H1 (cell line): ENCODE results near the gene KIF3B. TPM values are rescaled to one million over a fixed set of nuclear protein-coding genes. Genes with fewer than 3 reads are reported as not detected.

Experiments used
- CTCF ChIA-PET: fragments of 300-600 bp; sonication (Branson Sonifier 250); formaldehyde crosslinking; loops from one replicate; lab custom pipeline; 2021; ENCODE audit not compliant: partially characterized antibody; lab: Charles Lee
- POLR2A ChIA-PET: fragments of 300-600 bp; sonication (Branson Sonifier 250); formaldehyde crosslinking; loops from one replicate; lab custom pipeline; 2021; ENCODE audit warnings: inconsistent platforms; ENCODE audit not compliant: partially characterized antibody; lab: Charles Lee
- DNase-seq, 2 experiments: peaks; one replicate each; pipeline versions ENCODE4 v3.0.0 to v3.0.0-alpha.2; 2010 to 2022; ENCODE audit warnings: low spot score in 2 of 2, low read depth in 1 of 2, mixed read lengths in 1 of 2
- FAIRE-seq: peaks from 2 replicates; lab custom pipeline; 2011; peaks lifted over from hg19 to GRCh38; lab: Jason Lieb, UNC
- H2AFZ ChIP-seq: 2 replicates; pipeline ENCODE4 v1.8.1; 2012; ENCODE audit warnings: low read length, inconsistent platforms
- H2AK5ac ChIP-seq: 2 replicates; pipeline ENCODE4 v1.6.1; 2013; ENCODE audit warnings: low read depth, low read length
- H2BK120ac ChIP-seq: replicated peaks from 2 replicates; pipeline ENCODE3; 2013; ENCODE audit warnings: low read depth, low read length, inconsistent platforms
- H2BK12ac ChIP-seq: 2 replicates; pipeline ENCODE4 v1.6.1; 2013; ENCODE audit warnings: low read depth, low read length
- H2BK15ac ChIP-seq: 2 replicates; pipeline ENCODE4 v1.6.1; 2013; ENCODE audit warnings: low read length
- H2BK20ac ChIP-seq: 2 replicates; pipeline ENCODE4 v1.6.1; 2013; ENCODE audit warnings: low read length
- H2BK5ac ChIP-seq: 2 replicates; pipeline ENCODE4 v1.6.1; 2013; ENCODE audit warnings: low read depth, low read length
- H3K14ac ChIP-seq: 2 replicates; pipeline ENCODE4 v1.6.1; 2013; ENCODE audit warnings: inconsistent platforms; ENCODE audit not compliant: insufficient read length
- H3K18ac ChIP-seq: 2 replicates; pipeline ENCODE4 v1.6.1; 2013; ENCODE audit warnings: low read length; ENCODE audit errors: extremely low read depth
- H3K23ac ChIP-seq: 2 replicates; pipeline ENCODE4 v1.6.1; 2013; ENCODE audit warnings: inconsistent platforms; ENCODE audit not compliant: insufficient read length
- H3K23me2 ChIP-seq: 2 replicates; pipeline ENCODE4 v1.6.1; 2013; ENCODE audit warnings: low read depth, low read length
- H3K27ac ChIP-seq: 2 replicates; pipeline ENCODE4 v1.6.1; 2011; ENCODE audit warnings: low read depth, low read length, inconsistent platforms
- H3K27me3 ChIP-seq, 4 experiments: replicated peaks in 1 of 4; 1 replicate in 1 of 4; 2 replicates in 3 of 4; pipeline versions ENCODE4 v1.6.1 to v1.8.1; 2011 to 2013; ENCODE audit warnings: low read length in 3 of 4, mild to moderate bottlenecking in 3 of 4, inconsistent platforms in 2 of 4, mixed read lengths in 2 of 4, moderate library complexity in 1 of 4; ENCODE audit not compliant: control insufficient read depth in 3 of 4, insufficient read depth in 3 of 4; ENCODE audit errors: extremely low read depth in 1 of 4
- H3K36me3 ChIP-seq, 4 experiments: 2 replicates each; pipeline versions ENCODE4 v1.6.1 to v1.8.1; 2011 to 2013; ENCODE audit warnings: mild to moderate bottlenecking in 4 of 4, low read length in 3 of 4, moderate library complexity in 2 of 4, control low read depth in 1 of 4, inconsistent platforms in 1 of 4; ENCODE audit not compliant: insufficient read depth in 4 of 4, control insufficient read depth in 2 of 4
- H3K4ac ChIP-seq: replicated peaks from 2 replicates; pipeline ENCODE3; 2013; ENCODE audit warnings: low read length, low read depth, mixed read lengths, inconsistent platforms; ENCODE audit not compliant: insufficient read length
- H3K4me1 ChIP-seq, 4 experiments: replicated peaks in 1 of 4; 1 replicate in 1 of 4; 2 replicates in 3 of 4; pipeline versions ENCODE4 v1.6.1 to v1.8.1; 2011 to 2013; ENCODE audit warnings: low read length in 3 of 4, inconsistent platforms in 2 of 4, mixed read lengths in 1 of 4; ENCODE audit not compliant: insufficient read depth in 4 of 4, control insufficient read depth in 3 of 4
- H3K4me2 ChIP-seq, 2 experiments: 2 replicates each; pipeline versions ENCODE4 v1.6.1 to v1.8.1; 2011 to 2013; ENCODE audit warnings: low read depth in 2 of 2, low read length in 2 of 2, control low read depth in 1 of 2, inconsistent platforms in 1 of 2, mild to moderate bottlenecking in 1 of 2; ENCODE audit not compliant: insufficient read depth in 1 of 2
- H3K4me3 ChIP-seq, 4 experiments: fragments of 200-600, 300-600 bp in 1 of 4; sonication (generic), shearing (Covaris generic), sonication (Bioruptor Twin) in 1 of 4; 2 replicates each; pipeline versions ENCODE4 v1.5.1 to v1.8.1; 2011 to 2016; ENCODE audit warnings: low read length in 4 of 4, low read depth in 3 of 4, control low read depth in 2 of 4, inconsistent platforms in 2 of 4, mild to moderate bottlenecking in 2 of 4, mixed read lengths in 1 of 4, moderate library complexity in 1 of 4; ENCODE audit not compliant: insufficient read depth in 2 of 4; ENCODE audit errors: extremely low read depth in 1 of 4
- H3K56ac ChIP-seq: replicated peaks from 2 replicates; pipeline ENCODE3; 2013; ENCODE audit warnings: low read depth, mild to moderate bottlenecking, mixed read lengths, low read length, inconsistent platforms; ENCODE audit not compliant: insufficient read length
- H3K79me1 ChIP-seq: 2 replicates; pipeline ENCODE4 v1.6.1; 2013; ENCODE audit warnings: low read depth, low read length, control low read depth
- H3K79me2 ChIP-seq, 2 experiments: 2 replicates each; pipeline versions ENCODE4 v1.6.1 to v1.8.1; 2012 to 2013; ENCODE audit warnings: low read length in 2 of 2, mild to moderate bottlenecking in 2 of 2, inconsistent platforms in 1 of 2; ENCODE audit not compliant: insufficient read depth in 2 of 2, control insufficient read depth in 1 of 2
- H3K9ac ChIP-seq, 4 experiments: replicated peaks in 1 of 4; 1 replicate in 1 of 4; 2 replicates in 3 of 4; pipeline versions ENCODE4 v1.6.1 to v1.8.1; 2011 to 2013; ENCODE audit warnings: low read depth in 3 of 4, low read length in 3 of 4, control low read depth in 2 of 4, mild to moderate bottlenecking in 2 of 4, moderate library complexity in 2 of 4, inconsistent platforms in 1 of 4; ENCODE audit errors: extremely low read depth in 1 of 4
- H3K9me3 ChIP-seq, 2 experiments: 2 replicates each; pipeline versions ENCODE4 v1.6.1 to v1.8.1; 2012 to 2013; ENCODE audit warnings: mild to moderate bottlenecking in 2 of 2, moderate library complexity in 2 of 2, control low read depth in 1 of 2, inconsistent platforms in 1 of 2, low read depth in 1 of 2, low read length in 1 of 2, mixed read lengths in 1 of 2; ENCODE audit not compliant: insufficient read depth in 2 of 2
- H4K20me1 ChIP-seq, 2 experiments: replicated peaks in 1 of 2; 2 replicates each; pipeline versions ENCODE3 to v1.8.1; 2011 to 2013; ENCODE audit warnings: inconsistent platforms in 2 of 2, low read length in 2 of 2, mild to moderate bottlenecking in 1 of 2; ENCODE audit not compliant: insufficient read depth in 2 of 2, control insufficient read depth in 1 of 2
- H4K5ac ChIP-seq: 2 replicates; pipeline ENCODE4 v1.6.1; 2013; ENCODE audit warnings: low read length, low read depth, mixed read lengths, inconsistent platforms; ENCODE audit not compliant: insufficient read length
- H4K8ac ChIP-seq: 2 replicates; pipeline ENCODE4 v1.8.0; 2013; ENCODE audit warnings: mild to moderate bottlenecking, moderate library complexity, low read length, inconsistent platforms; ENCODE audit not compliant: insufficient read depth; ENCODE audit errors: extremely low read depth
- H4K91ac ChIP-seq: replicated peaks from 2 replicates; pipeline ENCODE3; 2013; ENCODE audit warnings: low read length, mixed read lengths, inconsistent platforms; ENCODE audit not compliant: insufficient read length
- BRCA1 ChIP-seq: IDR thresholded peaks from 2 replicates; pipeline ENCODE4 v1.6.1; 2012; ENCODE audit warnings: low read depth, low read length, improper control_type of control experiment
- CBX5 ChIP-seq: fragments of 300-800, 300-1000 bp; sonication (generic); IDR thresholded peaks from 2 replicates; pipeline ENCODE4 v1.7.1; 2016; ENCODE audit warnings: antibody characterized with exemption, low read length, low read depth
- CTBP2 ChIP-seq: IDR thresholded peaks from 2 replicates; pipeline ENCODE4 v1.7.0; 2011; ENCODE audit warnings: borderline replicate concordance, mild to moderate bottlenecking, moderate library complexity, mixed read lengths, low read length; ENCODE audit not compliant: insufficient read depth, insufficient read length
- EGR1 ChIP-seq: IDR thresholded peaks from 2 replicates; pipeline ENCODE4 v1.6.1; 2011; ENCODE audit warnings: low read depth, low read length, borderline replicate concordance
- FOSL1 ChIP-seq: IDR thresholded peaks from 2 replicates; pipeline ENCODE4 v1.6.1; 2011; ENCODE audit warnings: mild to moderate bottlenecking, low read depth, low read length, moderate library complexity; ENCODE audit not compliant: insufficient read depth
- NANOG ChIP-seq: IDR thresholded peaks from 2 replicates; pipeline ENCODE4 v1.6.1; 2011; ENCODE audit warnings: low read length, low read depth, mild to moderate bottlenecking, inconsistent platforms; ENCODE audit not compliant: insufficient read depth, poor library complexity, severe bottlenecking
- POLR2A ChIP-seq, 2 experiments: IDR thresholded peaks; 1 replicate in 1 of 2; 2 replicates in 1 of 2; pipeline ENCODE4 v1.6.1; 2011; ENCODE audit warnings: low read depth in 2 of 2, low read length in 2 of 2, mild to moderate bottlenecking in 2 of 2; ENCODE audit errors: control extremely low read depth in 1 of 2
- RXRA ChIP-seq: IDR thresholded peaks from 2 replicates; pipeline ENCODE4 v1.6.1; 2011; ENCODE audit warnings: low read depth, mild to moderate bottlenecking, low read length, moderate library complexity; ENCODE audit not compliant: insufficient read depth
- SAP30 ChIP-seq: fragments of 300-600 bp; sonication (generic); IDR thresholded peaks from 2 replicates; pipeline ENCODE4 v1.7.1; 2012; ENCODE audit warnings: low read length, moderate library complexity, mild to moderate bottlenecking, inconsistent platforms; ENCODE audit not compliant: insufficient read depth, insufficient replicate concordance
- SP1 ChIP-seq: IDR thresholded peaks from 2 replicates; pipeline ENCODE4 v1.6.1; 2011; ENCODE audit warnings: low read depth, low read length
- SP2 ChIP-seq: IDR thresholded peaks from 2 replicates; pipeline ENCODE4 v1.6.1; 2012; ENCODE audit warnings: mild to moderate bottlenecking, low read length, inconsistent platforms
- SP4 ChIP-seq: IDR thresholded peaks from 2 replicates; pipeline ENCODE4 v1.6.1; 2012; ENCODE audit warnings: low read length, inconsistent platforms
- TAF7 ChIP-seq: optimal IDR thresholded peaks from 2 replicates; pipeline ENCODE3; 2011; ENCODE audit warnings: low read depth, mild to moderate bottlenecking, inconsistent platforms, low read length, moderate library complexity, borderline replicate concordance
- WGBS, 2 experiments: shearing (Covaris generic) in 1 of 2; methylation state at CpG; one replicate each; pipeline versions ENCODE4 v1.1.6 to v1.1.7; 2013 to 2015; ENCODE audit warnings: low lambda C conversion rate in 2 of 2, mixed read lengths in 2 of 2, inconsistent platforms in 1 of 2, low coverage in 1 of 2, missing lambda C conversion rate in 1 of 2; ENCODE audit not compliant: insufficient replicate concordance in 2 of 2, insufficient coverage in 1 of 2, insufficient read length in 1 of 2; ENCODE audit errors: extremely low coverage in 1 of 2, missing lambda C conversion rate in 1 of 2; 5-methylcytosine and 5-hydroxymethylcytosine counted together
- polyA plus RNA-seq, 7 experiments: library from polyadenylated mRNA; depleted of rRNA in 3 of 7; stranded (reverse) in 5 of 7; unstranded in 2 of 7; fragments of >200 nt in 5 of 7; fragments of 200-250 nt in 2 of 7; gene quantifications; 1 replicate in 5 of 7; 2 replicates in 1 of 7; 4 replicates in 1 of 7; pipeline versions ENCODE4 v1.2.1 to v1.2.3, GENCODE V29; 2011 to 2013; ENCODE audit warnings: missing spikeins in 2 of 7, mixed read lengths in 2 of 7
- total RNA-seq: library from RNA; stranded (reverse); fragmentation: NEBNext Ultra II Directional; extraction: Animal tissue kit (Norgen Biotek cat#: 25700); gene quantifications from 2 replicates; pipeline ENCODE4 v1.2.1, GENCODE V29; 2021
- TF ChIP-seq, protein P1 (sequence below): IDR thresholded peaks from 2 replicates; pipeline ENCODE4 v1.6.1; 2011; ENCODE audit warnings: low read depth, mild to moderate bottlenecking, low read length; ENCODE audit not compliant: insufficient read depth

KIF3B gene
- total and polyA plus RNA-seq, 2 of the 8 experiments (the other 6 are each of a cell fraction or from before 2014, with no cell fraction given), result 10.1 to 22.4 TPM

DNA sequence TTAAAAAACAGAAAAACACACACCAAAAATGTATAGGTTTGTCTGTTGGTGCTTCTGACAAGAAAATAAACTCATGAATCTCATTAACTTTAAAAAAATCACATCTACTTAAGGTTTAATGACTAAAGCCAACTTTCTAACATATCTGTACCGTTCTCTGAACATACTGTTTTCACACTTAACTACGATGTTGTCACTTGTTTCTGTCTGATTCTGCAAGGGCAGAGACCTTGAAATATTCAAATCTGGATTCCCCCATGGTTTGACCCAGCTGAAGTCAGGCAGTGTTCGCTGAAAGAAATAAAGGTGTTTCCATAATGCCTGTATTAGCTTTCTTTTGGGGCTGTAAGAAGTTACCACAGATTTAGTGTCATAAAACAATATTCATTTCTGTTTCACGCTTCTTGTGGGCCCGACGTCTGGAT lies 78.0 kb downstream of the KIF3B start:
- H3K56ac ChIP-seq, result no peak overlapping the region
- no peaks in the 10 kb centered on the region for H3K36me3 ChIP-seq
- no peak overlapping the region for H2BK12ac ChIP-seq
- H2BK5ac ChIP-seq, result no peak overlapping the region
- ChIA-PET POLR2A (no interaction called here), CTCF (interaction anchor here (0.6 to 1.1 kb wide), 2 partner anchors 10 to 297 kb away, joined by 3 read pairs; no protein-coding TSS in a partner anchor)
- H2AK5ac ChIP-seq, result no peak overlapping the region
- H4K8ac ChIP-seq, result no peak overlapping the region
- no peak overlapping the region for H3K27ac ChIP-seq
- DNase-seq (no peak), FAIRE-seq (no peak)
- H3K14ac ChIP-seq, result no peak overlapping the region
- no peak overlapping the region for H3K23ac ChIP-seq
- H3K79me2 ChIP-seq, result peaks cover 0 to 9% of the 10 kb centered on the region in 2 experiments; a peak in 2 of 4 replicates
- no peak overlapping the region for H4K91ac ChIP-seq
- H3K4me3 ChIP-seq, result no peak overlapping the region
- H3K18ac ChIP-seq, result no peak overlapping the region
- H3K4me2 ChIP-seq, result no peak overlapping the region
- no peaks in the 10 kb centered on the region for H3K9me3 ChIP-seq
- peaks cover 8 to 10% of the 10 kb centered on the region in 2 experiments for H4K20me1 ChIP-seq
- H2BK120ac ChIP-seq, result no peak overlapping the region
- H3K9ac ChIP-seq, result no peak overlapping the region
- H3K79me1 ChIP-seq, result no peaks in the 10 kb centered on the region
- H4K5ac ChIP-seq, result no peak overlapping the region
- peaks cover 4% of the 10 kb centered on the region for H3K23me2 ChIP-seq
- H3K27me3 ChIP-seq, result peaks cover 6 to 15% (median 12%) of the 10 kb centered on the region in 4 experiments
- no peak overlapping the region for H3K4ac ChIP-seq
- H2BK20ac ChIP-seq, result no peak overlapping the region
- H2AFZ ChIP-seq, result no peak overlapping the region
- H2BK15ac ChIP-seq, result no peak overlapping the region
- H3K4me1 ChIP-seq, result peaks cover 0 to 3% (median 0%) of the 10 kb centered on the region in 4 experiments; a peak in 3 of 7 replicates
- 86% methylated on average over 6 of the region's 6 CpGs; no CpG with 5 or more reads in 1 of the 2 experiments for WGBS, 2 experiments
- TF ChIP-seq POLR2A (IDR thresholded peaks at IDR 0.05; ENCODE audit: control extremely low read depth in 1 of 2, low read depth in 2 of 2, low read length in 2 of 2), result no peak
- TF ChIP-seq, protein P1, sequence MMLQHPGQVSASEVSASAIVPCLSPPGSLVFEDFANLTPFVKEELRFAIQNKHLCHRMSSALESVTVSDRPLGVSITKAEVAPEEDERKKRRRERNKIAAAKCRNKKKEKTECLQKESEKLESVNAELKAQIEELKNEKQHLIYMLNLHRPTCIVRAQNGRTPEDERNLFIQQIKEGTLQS, result no peak
- no peak for TF ChIP-seq CBX5
- TF ChIP-seq SP2, result no peak
- TF ChIP-seq RXRA, result no peak
- no peak for TF ChIP-seq BRCA1
- TF ChIP-seq EGR1, result no peak
- TF ChIP-seq FOSL1, result no peak
- TF ChIP-seq SAP30, result no peak
- TF ChIP-seq CTBP2, result no peak
- TF ChIP-seq SP4, result no peak
- TF ChIP-seq SP1, result no peak
- no peak for TF ChIP-seq TAF7
- no peak for TF ChIP-seq NANOG
